GM21723 (cell line): ENCODE measurements around the gene SUSD6.

ENCODE experiments used
- ATAC-seq: cut with Tn5 transposase; IDR thresholded peaks from one replicate; pipeline ENCODE4 v1.9.1; 2021; ENCODE audit warnings: mild to moderate bottlenecking, moderate library complexity; ENCODE audit not compliant: unreplicated experiment

SUSD6 gene

DNA sequence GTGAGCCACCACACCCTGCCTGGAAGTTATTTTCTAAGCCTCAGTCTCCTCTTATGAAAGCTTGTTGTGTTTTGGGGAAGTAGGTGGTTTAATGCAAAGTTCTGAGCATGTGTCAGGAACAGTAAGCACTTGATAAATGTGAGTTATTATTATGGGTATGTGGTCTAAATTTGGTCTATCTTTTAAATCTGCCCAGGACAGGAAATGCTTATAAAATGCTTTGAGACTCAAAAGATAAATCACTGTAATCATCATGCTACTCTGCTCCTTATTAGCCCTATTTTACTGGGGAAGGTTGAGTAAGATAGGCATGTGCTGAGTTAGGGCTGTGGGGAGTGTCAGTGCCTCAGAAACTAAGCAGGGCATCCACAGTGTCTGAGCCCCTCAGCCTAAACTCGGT is 142.5 kb downstream of the SUSD6 start:
- no peak for ATAC-seq

GRCh38 chr14:69754487-69754886 is 143.1 kb downstream of the SUSD6 start:
- no peak for ATAC-seq

DNA sequence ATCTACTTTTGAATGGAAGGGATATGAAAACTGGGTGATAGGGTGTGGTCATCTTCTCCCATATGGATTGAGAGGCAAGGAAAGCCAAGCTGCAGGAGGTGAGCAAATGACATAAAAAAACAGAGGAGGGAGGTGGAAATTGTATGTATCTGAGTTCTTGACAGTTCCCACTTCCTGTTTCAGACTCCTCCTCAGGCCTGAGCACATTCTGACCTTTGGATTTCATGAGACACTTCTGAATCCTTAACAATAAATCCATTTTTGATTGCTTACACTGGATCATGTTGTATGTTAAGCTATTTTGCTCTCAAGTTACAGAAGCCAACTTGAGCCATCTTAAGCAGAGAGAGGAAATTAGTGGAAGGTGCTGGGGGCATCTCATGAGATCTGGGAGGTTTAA is 143.9 kb downstream of the SUSD6 start:
- ATAC-seq: no peak

GRCh38 chr14:69755784-69756183 is 144.4 kb downstream of the SUSD6 start:
- no peak for ATAC-seq

GRCh38 chr14:69756298-69756697 is 144.9 kb downstream of the SUSD6 start:
- ATAC-seq: no peak

GRCh38 chr14:69760810-69761209 is 149.4 kb downstream of the SUSD6 start:
- ATAC-seq: no peak

GRCh38 chr14:69763761-69764510 is 152.5 kb downstream of the SUSD6 start:
- no peak for ATAC-seq
